ENCODE measurements around the gene TNFAIP8.

- no peak for TF ChIP-seq POLR2AphosphoS5 (IDR thresholded peaks at IDR 0.05; ENCODE audit: low read depth, low read length)
- no peak for TF ChIP-seq CTCF (IDR thresholded peaks at IDR 0.05)
- no peak for TF ChIP-seq REST (IDR thresholded peaks at IDR 0.05; ENCODE audit: insufficient read depth in 1 of 2, low read depth in 2 of 2, low read length in 1 of 2)
Observed at GRCh38 chr5:119332208-119332607, 23.6 kb upstream of the TNFAIP8 start.
